RPMI7951 (cell line): ENCODE results near the gene RBM39. TPM values are rescaled to one million over a fixed set of nuclear protein-coding genes. Genes with fewer than 3 reads are reported as not detected.

Experiments
- DNase-seq: peaks from one replicate; pipeline ENCODE4 v3.0.0-alpha.2; 2012; ENCODE audit warnings: low read depth
- total RNA-seq: library from RNA; depleted of rRNA; stranded (reverse); fragments of >200 nt; shearing (Covaris generic); gene quantifications from 2 replicates; pipeline ENCODE4 v1.2.3, GENCODE V29; 2014; rRNA removed

RBM39 gene
- total RNA-seq, 1 experiment from 2014 or later = 327 TPM

GRCh38 chr20:35674921-35675320 is 67.1 kb downstream of the RBM39 start:
- no peak for DNase-seq

- DNase-seq = no peak
Measured at GRCh38 chr20:35673884-35674283, 68.2 kb downstream of the RBM39 start.

- no peak for DNase-seq
Measured at GRCh38 chr20:35669681-35670080, 72.4 kb downstream of the RBM39 start.

GRCh38 chr20:35669221-35669620 is 72.8 kb downstream of the RBM39 start:
- no peak for DNase-seq

- DNase-seq = no peak
Measured at GRCh38 chr20:35665949-35666288, 76.1 kb downstream of the RBM39 start.

- DNase-seq = peak; percentile 94
Measured at GRCh38 chr20:35664466-35665206, 77.4 kb downstream of the RBM39 start, which contains the start of the genes CPNE1 and RBM12. CPNE1 (minus strand) TSS chr20:35664900; CDS start chr20:35632923, 31,977 bp downstream. RBM12 (minus strand) TSS chr20:35664900; CDS start chr20:35655322, 9,578 bp downstream.

GRCh38 chr20:35663516-35664465 is 78.3 kb downstream of the RBM39 start:
- peak; percentile 21 for DNase-seq

GRCh38 chr20:35662551-35662950 is 79.5 kb downstream of the RBM39 start:
- no peak for DNase-seq

- DNase-seq = no peak
Measured at GRCh38 chr20:35661908-35662307, 80.2 kb downstream of the RBM39 start.

GRCh38 chr20:35661053-35661452 is 81.0 kb downstream of the RBM39 start:
- peak; percentile 25 for DNase-seq

GRCh38 chr20:35660122-35660937 is 81.7 kb downstream of the RBM39 start:
- DNase-seq = no peak

GRCh38 chr20:35657271-35657670 is 84.8 kb downstream of the RBM39 start:
- no peak for DNase-seq

GRCh38 chr20:35654415-35654814 is 87.6 kb downstream of the RBM39 start:
- no peak for DNase-seq

GRCh38 chr20:35653893-35654292 is 88.2 kb downstream of the RBM39 start:
- DNase-seq = no peak

Other genes with a start within 250 kb of the RBM39 start
- gene C20orf173, start 212.6 kb downstream of the RBM39 start, total RNA-seq = not detected in 2 replicates
- 570 and 706 TPM in 2 replicates for gene ERGIC3, start 200.2 kb downstream of the RBM39 start, total RNA-seq
- gene SPAG4, start 126.4 kb downstream of the RBM39 start, total RNA-seq = 24.9 and 38.5 TPM in 2 replicates
- gene CPNE1, start 77.4 kb downstream of the RBM39 start, total RNA-seq = 301 and 408 TPM in 2 replicates
- 33.8 and 41.9 TPM in 2 replicates for gene RBM12, start 77.4 kb downstream of the RBM39 start, total RNA-seq
- 42.8 and 53.4 TPM in 2 replicates for gene NFS1, start 42.9 kb downstream of the RBM39 start, total RNA-seq
- 624 and 862 TPM in 2 replicates for gene ROMO1, start 42.9 kb downstream of the RBM39 start, total RNA-seq
- gene PHF20, start 29.8 kb upstream of the RBM39 start, total RNA-seq = 47.3 and 60.0 TPM in 2 replicates
- 123 and 165 TPM in 2 replicates for gene SCAND1, start 212.2 kb upstream of the RBM39 start, total RNA-seq
- gene CNBD2, start 226.3 kb upstream of the RBM39 start, total RNA-seq = 6.8 and 18.8 TPM in 2 replicates